ENCODE data around the gene FNDC5.
A peak's percentile ranks its signal among the peaks of the same experiment; 100 is the strongest.

The FNDC5 gene

GRCh38 chr1:32907435-32907834 is 36.7 kb upstream of the FNDC5 start:
- TF ChIP-seq ZFX (IDR thresholded peaks at IDR 0.05; ENCODE audit: borderline replicate concordance) (no peak), CTCF (IDR thresholded peaks at IDR 0.05) (no peak)
- peak overlapping the region; percentile 89 for H3K27ac ChIP-seq

GRCh38 chr1:32906654-32907053 is 35.9 kb upstream of the FNDC5 start:
- peak overlapping the region; percentile 89 for H3K27ac ChIP-seq
- TF ChIP-seq CTCF (IDR thresholded peaks at IDR 0.05) (no peak), ZFX (IDR thresholded peaks at IDR 0.05; ENCODE audit: borderline replicate concordance) (no peak)

- peak overlapping the region; percentile 89 for H3K27ac ChIP-seq
Measured at GRCh38 chr1:32905588-32905987, 34.9 kb upstream of the FNDC5 start.

GRCh38 chr1:32904797-32905196 is 34.1 kb upstream of the FNDC5 start:
- TF ChIP-seq ZFX (IDR thresholded peaks at IDR 0.05; ENCODE audit: borderline replicate concordance) (no peak), CTCF (IDR thresholded peaks at IDR 0.05) (no peak)
- H3K27ac ChIP-seq: peak overlapping the region; percentile 89

- H3K27ac ChIP-seq: peak overlapping the region; percentile 89
Measured at GRCh38 chr1:32903991-32904785, 33.5 kb upstream of the FNDC5 start.

GRCh38 chr1:32902535-32902920 is 31.8 kb upstream of the FNDC5 start:
- peak overlapping the region; percentile 89 for H3K27ac ChIP-seq
- TF ChIP-seq ZFX (IDR thresholded peaks at IDR 0.05; ENCODE audit: borderline replicate concordance): no peak
- no peak for TF ChIP-seq CTCF (IDR thresholded peaks at IDR 0.05)

More at GRCh38 chr1:32903991-32904785, 33.5 kb upstream of the FNDC5 start:
- TF ChIP-seq CTCF (IDR thresholded peaks at IDR 0.05) (peak; percentile 16; the same call in 1 of the 2 replicates), ZFX (IDR thresholded peaks at IDR 0.05; ENCODE audit: borderline replicate concordance) (no peak)

- TF ChIP-seq CTCF (IDR thresholded peaks at IDR 0.05): no peak
- no peak for TF ChIP-seq ZFX (IDR thresholded peaks at IDR 0.05; ENCODE audit: borderline replicate concordance)
- peak overlapping the region; percentile 89 for H3K27ac ChIP-seq
Measured at GRCh38 chr1:32901823-32902534, 31.3 kb upstream of the FNDC5 start.
